ENCODE data around the gene ELOB.
"Not testable (repeated sequence)": the region's sequence is repeated elsewhere in the genome, so short reads cannot be mapped to it uniquely, and the experiment has no call there.

The ELOB gene

DNA sequence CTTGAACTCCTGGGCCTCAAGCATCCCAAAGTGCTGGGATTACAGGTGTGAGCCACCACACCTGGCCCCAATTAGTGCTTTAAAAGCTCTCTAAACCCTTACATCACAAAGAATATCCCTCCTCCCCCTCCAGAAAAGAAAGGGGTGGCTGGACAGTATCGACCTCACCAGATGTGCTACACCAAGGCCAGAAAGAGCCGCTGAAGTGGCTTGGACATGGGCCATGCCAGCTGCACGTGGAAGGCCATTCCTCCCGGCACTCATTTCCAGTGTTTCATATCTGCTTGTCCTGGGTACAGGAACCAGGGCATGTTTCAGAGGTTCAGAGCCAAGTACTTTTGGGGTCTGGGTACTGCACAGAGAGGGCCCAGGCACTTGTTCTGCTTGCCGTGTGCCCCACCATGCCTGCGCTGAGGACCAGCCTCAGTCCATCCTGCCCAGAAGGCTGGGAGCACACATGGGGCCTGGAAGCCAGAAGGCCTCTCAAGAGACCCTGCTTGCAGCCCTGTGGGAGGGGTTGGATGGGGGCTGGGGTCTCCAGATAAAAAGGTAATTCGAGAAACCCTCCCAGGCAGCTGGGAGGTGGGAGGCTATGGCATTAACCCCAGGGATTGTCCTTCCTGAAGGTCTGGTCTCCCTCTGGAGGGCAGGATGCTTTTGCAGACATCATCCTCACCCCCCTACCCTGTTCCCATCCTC is 28.2 kb downstream of the ELOB start:
- no peak for DNase-seq (ENCODE audit: low read depth)

DNA sequence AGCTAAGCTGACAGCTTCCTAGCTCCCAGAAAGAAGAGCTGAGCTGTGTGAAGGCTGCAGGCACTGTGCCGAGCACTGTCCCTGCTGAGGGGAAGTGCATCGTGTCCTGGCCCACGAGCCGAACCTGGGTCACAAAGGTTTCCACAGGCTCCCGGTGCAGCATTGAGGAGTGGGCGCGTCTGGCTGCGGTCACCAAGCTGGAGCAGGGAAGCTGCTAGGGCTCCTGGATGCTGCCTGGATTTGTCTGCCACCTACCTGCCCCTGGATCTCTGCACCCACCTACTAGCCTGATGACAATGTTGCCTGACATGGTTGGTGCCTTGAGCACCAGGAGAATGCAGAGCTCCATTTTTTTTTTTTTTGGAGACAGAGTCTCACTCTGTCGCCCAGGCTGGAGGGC is 31.1 kb downstream of the ELOB start:
- DNase-seq (ENCODE audit: low read depth): no peak

DNA sequence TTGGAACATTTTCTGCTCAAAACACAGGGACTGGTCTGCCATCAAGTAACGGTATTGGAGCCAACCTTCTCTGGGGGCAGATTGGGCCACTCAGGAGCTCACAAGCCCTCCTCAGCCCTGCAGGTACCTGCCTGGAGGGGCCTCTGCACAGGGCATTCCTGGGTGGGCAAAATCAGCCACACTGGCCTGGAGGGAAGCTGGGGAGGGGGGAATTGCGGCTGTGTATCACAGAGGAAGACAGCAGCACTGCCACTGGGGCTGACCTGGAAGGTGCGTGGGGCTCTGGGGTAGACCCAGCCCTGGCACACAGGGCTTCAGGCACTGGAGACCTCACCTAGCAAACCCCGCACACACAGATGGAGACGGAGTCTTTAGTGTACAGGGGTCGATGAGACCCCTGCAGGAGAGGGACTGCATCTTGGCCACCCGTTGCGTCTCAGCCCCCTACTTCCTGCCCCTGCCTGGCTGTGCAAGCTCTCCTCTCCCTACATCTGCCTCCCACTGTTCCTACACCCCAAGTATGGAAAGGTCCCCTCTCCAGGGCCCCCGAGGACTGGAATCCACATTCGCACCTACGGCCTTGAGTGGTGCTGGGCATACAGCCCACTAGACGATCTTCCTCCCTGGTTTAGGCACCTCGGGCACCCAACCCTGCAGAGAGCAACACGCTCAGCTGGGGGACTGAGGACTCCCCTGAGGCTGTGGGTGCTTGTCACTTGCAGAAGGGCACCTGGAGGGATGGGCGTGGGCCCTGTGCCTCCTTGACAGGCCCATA is 31.8 kb downstream of the ELOB start:
- no peak for DNase-seq (ENCODE audit: low read depth)

DNA sequence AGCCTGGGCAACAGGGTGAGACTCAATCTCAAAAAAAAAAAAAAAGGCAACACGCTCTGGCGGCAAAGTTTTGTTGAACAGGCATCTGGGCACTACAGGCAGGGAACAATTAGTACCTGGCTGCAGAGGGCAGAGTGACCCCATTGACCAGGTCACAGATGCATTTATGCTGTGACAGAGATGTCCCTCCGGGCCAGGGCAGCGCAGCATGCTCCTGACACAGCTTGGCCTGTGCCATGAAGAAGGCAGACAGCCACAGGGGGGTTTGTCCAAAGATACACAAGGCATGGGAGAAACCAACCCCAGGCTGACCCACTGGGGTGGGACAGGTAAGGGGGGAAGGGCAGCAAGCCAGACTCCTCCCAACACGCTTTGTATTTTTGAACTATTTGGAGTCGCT is 32.4 kb downstream of the ELOB start:
- DNase-seq (ENCODE audit: low read depth): no peak

DNA sequence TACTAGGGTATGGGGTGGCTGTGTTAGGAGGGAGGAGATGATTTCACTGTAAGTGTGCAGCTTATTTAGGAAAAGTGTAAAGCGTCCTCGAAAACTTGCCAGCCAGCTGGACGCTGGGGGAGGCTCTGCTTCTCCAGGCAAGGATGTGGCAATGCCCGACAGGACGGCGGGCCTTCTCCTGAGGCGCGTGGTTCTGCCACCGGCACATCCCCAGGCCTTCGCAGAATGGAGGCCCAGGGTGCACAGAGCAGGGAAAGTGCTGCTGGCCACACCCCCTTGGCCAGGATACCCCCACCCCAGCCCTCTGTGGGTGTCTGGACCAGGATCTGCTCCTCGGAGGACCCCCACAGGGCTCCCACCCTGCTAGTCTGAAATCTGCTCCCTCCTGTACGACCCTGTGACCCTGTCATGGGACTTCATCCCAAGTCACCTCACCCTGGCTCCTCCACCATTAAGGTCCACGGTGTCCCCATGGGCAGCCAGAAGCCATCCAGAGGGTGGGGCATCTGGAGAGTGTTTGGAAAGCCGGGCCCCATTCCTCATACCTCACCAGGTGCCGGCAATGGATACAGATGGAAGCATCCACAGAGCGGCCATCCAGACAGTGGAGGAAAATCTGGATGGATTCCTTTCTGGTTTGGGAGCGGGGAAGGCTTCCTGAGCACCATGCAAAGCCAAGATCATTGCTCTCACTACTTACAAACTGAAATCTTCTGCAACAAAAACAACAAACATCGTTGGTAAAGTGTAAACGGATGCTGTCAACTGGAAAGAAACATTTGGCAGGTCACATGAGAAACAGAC is 33.9 kb downstream of the ELOB start:
- DNase-seq (ENCODE audit: low read depth): no peak

DNA sequence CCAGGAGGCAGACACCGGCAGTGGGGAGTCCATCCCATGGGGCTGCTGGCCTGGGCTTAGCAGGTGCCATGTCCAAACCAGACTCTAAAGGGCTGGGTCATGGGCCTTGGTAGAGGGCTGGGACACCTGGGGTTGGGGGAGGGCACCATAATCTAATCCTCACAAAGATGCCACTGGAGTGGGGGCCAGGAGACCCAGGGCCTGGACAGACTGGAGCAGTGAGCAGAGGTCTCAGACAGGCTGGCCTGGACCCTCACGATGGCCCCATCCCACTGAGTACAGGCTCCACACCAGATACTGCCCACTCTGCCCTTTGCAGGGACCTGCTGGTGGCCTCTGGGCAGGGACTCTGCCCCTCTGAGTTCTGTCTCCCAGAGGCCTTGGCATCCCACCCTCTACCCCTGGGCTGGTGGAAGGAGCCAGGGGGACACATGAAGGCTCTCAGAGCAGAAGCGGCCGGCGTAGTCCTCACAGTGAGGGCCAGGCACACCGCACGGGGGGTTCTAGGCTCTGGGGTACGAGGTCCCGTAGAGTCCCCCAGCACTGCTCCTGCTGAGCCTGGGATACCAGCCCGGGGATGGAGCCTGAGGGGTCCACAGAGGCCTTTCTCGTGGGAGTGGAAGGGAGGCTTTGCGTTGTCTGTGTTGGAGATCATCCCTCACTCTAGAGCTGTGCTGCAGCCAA is 34.6 kb downstream of the ELOB start:
- no peak for DNase-seq (ENCODE audit: low read depth)

DNA sequence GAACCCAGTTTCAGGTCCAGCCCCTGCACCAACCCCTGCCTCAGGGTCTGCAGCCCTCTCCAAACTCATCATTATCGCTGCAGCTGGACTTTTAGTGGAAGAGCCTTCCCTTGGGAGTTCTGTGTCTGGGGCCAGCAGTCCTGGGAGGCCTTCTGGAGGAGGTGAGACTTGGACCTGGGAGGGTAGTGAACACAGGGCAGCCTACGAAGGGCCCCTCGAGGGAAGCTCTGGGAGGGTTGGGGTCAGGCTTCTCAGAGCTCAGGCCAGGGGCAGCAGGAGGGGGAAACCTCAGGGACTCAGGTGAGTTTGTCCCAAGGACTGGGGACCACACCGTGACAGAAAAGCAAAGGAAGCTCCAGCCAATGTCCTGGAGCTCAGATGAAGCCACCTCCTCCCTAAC is 35.9 kb downstream of the ELOB start:
- no peak for DNase-seq (ENCODE audit: low read depth)

DNA sequence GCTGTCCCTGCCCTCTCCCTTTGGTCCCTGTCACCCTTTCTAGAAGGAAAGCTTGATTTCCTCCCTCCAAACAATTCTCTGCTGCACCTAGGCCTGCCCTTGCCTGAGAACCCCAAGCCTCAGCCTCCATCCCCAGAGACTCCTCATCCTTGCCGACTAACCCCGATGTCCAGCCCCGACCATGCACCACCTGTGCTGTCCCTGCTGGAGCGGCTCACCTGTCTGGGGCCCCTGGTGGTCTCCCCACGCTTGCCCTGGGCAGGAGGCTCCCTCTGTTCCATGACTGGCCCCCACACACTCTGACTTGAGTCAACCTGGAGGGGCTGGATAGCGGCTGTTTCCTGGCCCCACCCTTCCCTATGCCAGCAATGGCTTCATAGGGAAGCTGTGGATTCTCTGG is 36.6 kb downstream of the ELOB start:
- DNase-seq (ENCODE audit: low read depth): no peak

DNA sequence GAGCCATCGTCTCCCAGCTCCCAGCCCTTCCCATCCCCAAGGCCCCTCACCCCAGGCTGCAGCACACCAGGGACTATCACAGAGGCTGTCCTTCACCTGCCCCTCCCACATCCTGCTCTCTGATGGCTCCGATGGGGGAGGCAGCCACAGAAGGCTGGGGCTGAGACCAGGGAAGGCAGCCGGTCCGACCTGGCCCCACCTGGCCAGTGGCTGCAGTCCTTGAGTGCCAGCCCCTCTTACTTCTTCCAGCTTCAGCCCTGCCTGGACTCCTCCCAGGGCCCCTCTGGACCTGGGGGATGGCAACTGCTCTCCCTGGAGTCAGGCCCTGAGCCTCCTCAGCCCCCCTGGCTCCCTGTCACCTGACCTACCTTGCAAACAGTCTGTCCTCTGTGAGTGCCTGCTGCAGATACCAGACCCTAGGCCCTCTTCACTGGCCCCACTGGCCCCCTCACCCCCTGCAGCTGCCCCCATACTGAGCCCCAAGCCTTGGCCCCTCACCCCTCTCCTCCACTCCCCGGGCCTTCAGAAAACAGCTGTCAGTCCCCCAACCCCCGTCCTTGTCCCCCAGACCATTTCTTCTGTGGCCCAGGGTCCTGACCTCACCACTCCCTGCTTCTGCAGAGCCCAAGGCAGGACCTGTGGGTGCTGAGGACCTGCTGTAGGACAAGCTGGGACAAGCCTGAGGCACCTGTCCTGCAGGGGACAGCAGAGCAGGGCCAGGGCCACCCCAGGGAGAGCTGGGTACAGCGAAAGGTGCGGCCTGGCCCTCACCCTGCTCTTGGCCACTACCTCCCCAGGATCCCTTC is 37.3 kb downstream of the ELOB start:
- DNase-seq (ENCODE audit: low read depth): no peak

DNA sequence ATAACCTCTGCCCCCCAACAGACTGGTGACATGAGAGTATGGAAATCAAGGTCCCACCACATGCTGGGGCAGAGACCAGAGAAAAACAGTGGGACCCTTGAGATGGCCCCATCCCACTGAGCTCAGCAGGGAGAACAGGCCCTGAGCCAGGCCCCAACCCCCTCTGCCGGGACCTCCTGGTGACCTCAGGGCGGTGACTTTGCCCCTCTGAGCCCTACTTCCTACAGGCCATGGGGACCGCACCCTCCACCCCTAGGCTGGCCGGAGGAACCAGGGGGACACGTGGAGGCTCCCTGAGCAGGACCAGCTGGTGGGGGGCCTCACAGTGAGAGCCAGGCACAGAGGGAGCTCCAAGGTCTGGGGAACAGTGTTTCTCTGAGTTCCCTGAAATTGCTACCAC is 38.5 kb downstream of the ELOB start:
- no peak for DNase-seq (ENCODE audit: low read depth)

DNA sequence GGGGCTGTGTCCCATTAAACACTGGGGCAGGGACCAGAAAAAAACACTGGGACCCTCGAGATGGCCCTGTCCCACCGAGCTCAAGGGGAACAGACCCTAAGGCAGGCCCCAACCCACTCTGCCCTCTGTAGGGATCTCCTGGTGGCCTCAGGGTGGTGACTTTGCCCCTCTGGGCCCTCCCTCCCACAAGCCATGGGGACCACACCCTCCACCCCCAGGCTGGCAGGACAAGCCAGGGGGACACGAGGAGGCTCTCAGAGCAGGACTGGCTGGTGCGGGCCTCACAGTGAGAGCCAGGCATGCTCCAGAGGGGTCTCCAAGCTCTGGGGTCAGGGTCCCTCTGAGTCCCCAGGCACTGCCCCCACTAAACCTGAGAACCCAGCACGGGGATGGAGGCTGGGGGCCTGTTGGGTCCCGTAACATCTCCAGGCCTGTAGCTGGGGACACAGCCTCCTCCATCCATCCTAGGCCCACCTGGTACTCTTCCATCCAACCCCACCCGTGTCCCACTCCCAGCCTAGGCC is 39.1 kb downstream of the ELOB start:
- no peak for DNase-seq (ENCODE audit: low read depth)

DNA sequence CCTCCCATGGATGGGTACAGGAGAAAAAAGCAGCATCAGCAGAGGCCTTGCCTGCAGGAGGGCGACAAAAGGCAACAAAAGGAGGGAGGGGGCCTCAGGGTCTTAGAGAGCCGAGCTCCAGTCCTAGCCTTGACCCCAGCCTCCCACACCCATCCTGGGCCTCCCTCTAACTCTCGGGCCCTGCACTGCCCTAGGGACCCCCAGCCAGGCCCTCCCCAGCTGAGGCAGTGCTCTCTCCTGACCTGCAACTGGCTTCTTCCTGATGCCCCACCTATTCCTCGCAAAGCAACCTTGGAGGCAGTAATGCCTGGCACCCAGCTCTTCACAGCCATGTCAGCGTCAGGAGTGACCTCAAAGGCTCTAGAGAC is 39.9 kb downstream of the ELOB start:
- no peak for DNase-seq (ENCODE audit: low read depth)

DNA sequence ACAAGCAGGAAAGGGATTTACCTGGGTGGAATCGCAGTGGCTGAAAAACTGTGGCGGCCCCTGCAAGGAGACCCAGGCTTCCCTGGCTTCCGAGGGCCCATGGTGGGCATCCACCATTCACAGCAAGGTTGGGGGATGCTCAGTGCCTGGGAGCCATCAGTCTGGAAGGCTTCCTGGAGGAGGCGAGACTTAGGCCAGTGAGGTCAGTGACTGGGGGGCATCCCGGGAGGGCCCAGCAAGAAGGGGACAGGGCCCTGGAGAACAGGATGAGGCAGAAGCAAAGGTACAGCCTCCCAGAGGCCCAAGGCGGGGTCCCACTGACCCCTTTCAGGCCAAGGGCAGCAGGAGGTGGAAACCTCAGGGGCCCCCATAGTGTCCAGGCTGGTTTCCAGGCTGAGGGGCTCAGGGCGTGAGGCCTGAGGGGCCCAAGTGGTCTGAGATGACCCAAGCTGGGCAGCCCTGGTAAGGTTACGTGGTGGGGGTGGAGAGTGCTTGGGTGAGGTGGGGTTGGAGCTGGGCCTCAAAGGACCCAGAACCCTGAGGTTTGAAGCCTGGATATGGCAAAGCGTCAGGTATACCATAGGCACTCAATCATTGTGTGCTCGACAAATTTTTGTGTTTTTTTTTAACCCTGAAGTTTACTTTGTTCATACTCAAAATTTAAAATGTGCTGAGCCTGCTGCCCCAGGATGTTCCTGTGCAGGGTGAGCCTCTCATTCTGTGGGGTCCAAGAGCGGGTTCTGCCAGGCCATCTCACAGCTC is 40.4 kb downstream of the ELOB start:
- no peak for DNase-seq (ENCODE audit: low read depth)

DNA sequence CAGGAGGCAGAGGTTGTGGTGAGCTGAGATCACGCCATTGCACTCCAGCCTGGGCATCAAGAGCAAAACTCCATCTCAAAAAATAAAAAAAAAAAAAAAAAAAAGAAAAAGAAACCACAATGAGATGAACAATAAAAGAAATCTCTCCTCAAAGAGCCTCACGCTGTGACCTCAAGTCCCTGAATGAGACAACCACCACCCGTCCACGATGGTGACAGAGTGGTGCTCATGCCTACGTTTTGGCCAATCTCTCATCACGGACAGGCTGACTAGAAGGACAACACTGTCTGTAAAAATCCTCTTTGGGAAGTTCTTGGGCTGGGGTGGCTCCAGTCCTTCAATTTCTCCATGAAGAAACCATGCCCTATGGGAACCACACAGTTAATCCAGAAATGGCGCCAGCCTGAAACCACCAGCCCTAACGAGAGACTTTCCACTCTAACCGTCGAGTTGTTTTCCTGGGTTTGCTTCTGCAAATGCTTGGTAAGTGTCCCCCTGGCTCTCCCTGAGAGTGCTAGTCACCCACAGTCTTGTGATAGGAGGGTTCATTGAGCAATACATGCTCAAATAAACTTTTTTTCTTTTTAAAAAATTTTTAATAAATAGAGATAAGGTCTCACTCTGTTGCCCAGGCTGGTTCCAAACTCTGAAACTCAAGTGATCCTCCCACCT is 42.1 kb downstream of the ELOB start:
- DNase-seq (ENCODE audit: low read depth): no peak

DNA sequence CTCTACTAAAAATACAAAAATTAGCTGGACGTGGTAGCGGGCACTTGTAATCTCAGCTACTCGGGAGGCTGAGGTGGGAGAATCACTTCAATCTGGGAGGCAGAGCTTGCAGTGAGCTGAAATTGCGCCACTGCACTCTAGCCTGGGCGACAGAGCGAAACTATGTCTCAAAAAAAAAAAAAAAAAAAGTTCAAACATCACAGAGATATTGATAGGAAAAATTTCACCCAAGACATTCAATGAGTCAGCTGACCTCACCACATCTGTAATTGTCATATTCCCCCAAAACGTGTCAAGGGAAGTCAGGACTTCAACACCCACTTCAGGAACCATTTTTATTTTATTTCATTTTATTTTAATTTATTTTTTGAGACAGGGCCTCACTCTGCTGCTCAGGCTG is 49.0 kb downstream of the ELOB start:
- DNase-seq (ENCODE audit: low read depth): no peak

DNA sequence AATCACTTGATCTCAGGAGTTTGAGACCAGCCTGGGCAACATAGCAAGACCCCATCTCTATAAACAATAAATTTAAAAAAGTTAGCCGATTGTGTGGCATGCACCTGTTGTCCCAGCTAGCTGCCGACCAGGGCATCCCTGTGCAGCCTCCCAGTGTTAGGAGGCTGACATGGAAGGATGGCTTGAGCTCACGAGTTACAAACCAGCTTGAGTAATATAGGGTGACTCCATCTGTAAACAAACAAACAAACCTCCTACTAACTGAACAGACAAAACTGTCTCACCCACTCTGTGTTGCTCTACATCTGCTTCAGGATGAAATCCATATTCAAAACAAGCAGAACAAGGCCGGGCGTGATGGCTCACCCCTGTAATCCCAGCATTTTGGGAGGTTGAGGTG is 50.2 kb downstream of the ELOB start:
- DNase-seq (ENCODE audit: low read depth): no peak

DNA sequence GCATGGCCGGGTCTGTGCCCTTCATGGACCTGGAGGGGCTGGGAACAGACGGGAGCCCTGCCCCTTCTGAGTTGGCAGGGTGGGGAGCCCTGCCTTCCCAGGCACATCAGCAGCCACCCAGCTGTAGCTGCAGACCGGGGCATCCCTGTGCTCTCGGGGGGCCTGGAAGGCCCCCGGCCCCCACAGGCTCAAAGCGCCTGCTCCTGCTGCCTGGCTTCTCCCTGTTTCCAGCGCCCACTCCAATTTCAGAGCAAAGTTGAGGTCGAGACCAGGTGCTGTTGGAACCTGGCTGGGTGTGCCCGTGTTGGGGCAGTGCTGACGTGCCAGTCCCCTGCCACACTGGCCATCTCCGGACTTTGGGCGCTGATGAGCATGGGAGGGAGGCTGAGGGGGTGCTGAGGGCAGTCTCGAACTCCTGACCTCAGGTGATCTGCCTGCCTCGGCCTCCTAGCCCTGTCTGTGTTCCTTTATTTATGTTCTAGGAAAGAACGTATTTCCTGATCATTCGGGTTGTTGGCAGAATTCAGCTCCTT is 52.2 kb downstream of the ELOB start:
- DNase-seq (ENCODE audit: low read depth): no peak

DNA sequence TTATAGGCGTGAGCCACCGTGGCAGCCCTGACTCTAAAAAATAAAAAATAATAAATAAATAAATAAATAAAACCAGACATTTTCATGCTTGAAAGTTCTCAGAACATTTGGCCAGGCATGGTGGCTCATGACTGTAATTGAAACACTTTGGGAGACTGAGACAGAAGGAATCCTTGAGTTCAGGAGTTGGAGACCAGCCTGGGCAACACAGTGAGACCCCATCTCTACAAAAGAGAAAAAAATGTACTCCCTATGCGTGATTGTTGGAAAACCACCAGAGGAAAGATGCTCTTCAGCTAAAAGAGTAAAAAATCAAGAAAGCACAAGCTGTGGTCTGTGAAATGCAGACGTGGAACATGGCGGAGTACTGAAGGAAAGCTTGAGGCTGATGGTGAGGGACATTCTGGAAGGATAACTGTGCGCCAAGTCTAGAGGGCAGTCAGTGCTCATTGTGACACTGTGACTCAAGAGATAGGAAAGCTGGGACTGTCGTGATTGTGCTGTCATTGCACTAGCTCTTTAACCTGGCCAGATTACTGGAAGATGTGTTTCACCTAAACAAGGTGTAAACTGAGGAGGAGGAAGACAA is 52.9 kb downstream of the ELOB start:
- no peak for DNase-seq (ENCODE audit: low read depth)

DNA sequence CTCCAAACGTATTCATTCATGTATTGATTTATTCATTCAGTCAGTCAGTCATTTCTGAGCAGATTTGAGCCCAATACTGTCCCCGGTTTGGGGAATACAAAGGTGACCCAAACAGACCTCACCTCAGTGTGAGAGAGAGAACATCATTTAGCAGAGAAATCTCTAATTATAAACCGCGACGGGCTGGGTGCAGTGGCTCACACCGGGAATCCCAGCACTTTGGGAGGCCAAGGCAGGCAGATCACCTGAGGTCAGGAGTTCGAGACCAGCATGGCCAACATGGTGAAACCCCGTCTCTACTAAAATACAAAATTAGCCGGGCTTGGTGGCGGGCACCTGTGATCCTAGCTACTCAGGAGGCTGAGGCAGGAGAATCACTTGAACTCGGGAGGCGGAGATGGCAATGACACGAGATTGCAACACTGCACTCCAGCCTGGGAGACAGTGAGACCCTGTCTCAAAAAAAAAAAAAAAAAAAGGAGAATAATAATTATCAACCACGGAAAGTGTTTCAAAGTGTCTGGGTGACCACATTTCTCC is 55.4 kb downstream of the ELOB start:
- not testable (repeated sequence) for DNase-seq (ENCODE audit: low read depth)

All from stimulated activated CD8-positive, alpha-beta memory T cell treated with anti-CD3 and anti-CD28 coated beads, Interleukin-12 subunit alpha, Interleukin-12 subunit beta, amount 100 ng/mL, for 1 hour (primary cell).